A549 treated with AZD2906 at 1 μM for 4 hours (cell line): ENCODE measurements around the gene CDC26. TPM values are rescaled to one million over a fixed set of nuclear protein-coding genes. Genes with fewer than 3 reads are reported as not detected.

Experiments used
- total RNA-seq: library from RNA; stranded (reverse); fragments of 200-300 nt; extraction: Qiagen RNA extraction; gene quantifications from 5 replicates; pipeline ENCODE4 v1.2.3, GENCODE V29; 2022

The CDC26 gene
- total RNA-seq = 41.2 to 56.4 TPM (median 45.1 TPM) in 5 replicates

DNA sequence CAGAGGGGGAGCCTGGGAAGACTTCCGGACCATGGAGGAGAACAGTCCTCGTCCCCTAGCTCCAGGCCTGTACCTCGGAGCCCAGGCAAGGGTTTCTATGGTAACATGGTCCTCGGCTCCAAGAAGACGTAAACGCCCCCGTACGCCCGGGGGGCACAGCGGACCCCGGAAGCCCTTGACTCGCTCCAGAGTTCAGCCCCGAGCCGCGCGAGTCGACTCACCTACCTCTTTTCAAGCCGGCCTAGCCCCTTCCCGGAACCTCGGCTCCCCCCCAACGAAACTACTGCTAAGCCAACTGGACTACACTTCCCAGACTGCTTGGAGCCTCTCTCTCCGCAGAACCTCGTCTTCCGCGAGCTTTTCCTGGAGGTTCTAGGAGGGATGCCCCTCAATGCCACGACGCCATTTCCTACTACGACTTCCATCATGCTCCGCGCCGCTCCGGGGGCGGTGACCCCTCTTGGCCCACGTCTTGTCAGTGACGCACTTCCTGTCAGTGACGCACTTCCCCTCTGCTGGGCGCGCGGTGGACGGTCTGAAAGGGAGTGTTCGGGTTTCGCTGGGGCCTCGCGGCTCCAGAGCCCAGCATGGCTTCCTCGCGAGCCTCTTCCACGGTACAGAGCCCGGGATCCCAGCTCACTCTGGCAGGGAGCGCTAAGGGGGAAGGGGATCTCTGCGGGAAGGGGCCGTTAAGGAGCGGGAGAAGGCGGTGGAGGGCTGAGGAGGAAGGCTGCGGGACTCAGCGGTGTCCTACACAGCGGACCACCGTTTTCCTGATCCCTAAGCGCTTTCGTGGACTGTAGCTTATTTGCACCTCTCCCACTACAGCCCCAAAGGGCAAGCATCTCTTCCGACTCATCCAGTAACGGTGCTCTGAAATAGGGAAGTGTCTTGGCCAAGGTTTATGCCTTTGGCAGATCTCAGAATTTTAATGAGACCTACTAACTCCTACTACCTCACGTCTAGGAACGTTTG lies at the start of gene CDC26, which contains the start of gene PRPF4:
Gene CDC26 (minus strand): TSS at position 416 of the 975 bp plus-strand sequence. CDS start 3,065 bp downstream, outside the sequence.
Gene PRPF4 (plus strand): TSS at position 502 of the 975 bp plus-strand sequence. CDS start 86 bp downstream, at position 588.

DNA sequence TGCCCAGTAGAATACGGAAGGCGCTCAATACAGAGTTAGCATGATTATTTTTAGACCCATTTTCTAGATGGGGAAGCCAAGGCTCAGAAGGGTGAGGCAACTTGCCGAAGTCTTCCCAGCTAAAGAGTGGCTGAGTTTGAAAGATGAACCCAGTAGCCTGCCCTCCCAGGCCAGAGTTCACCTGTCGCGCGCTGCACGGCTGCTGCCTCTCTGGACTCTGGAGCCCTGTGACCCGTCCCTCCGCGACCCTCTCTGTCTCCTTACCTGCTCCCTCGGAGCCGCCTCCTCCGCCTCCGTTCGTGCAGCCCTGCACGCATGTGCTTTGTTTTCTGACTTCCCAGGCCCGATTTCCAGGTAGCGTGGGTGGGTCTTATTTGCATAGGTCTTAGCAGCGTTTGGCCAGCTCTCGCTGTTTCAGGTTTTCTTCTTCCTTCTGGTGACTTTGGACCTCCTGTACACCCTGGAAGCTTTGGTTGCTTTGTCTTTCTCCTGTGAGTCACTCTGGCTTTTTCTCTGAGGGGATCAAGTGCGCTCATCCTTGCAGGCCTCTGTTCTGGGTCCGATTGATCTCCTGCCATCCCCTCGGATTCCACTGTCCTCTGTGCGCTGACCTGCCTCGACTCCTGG lies 27.5 kb upstream of the CDC26 start, which contains the start of gene RNF183:
Gene RNF183 (minus strand): TSS at position 585 of the 627 bp plus-strand sequence. CDS start 5,192 bp downstream, outside the sequence.

DNA sequence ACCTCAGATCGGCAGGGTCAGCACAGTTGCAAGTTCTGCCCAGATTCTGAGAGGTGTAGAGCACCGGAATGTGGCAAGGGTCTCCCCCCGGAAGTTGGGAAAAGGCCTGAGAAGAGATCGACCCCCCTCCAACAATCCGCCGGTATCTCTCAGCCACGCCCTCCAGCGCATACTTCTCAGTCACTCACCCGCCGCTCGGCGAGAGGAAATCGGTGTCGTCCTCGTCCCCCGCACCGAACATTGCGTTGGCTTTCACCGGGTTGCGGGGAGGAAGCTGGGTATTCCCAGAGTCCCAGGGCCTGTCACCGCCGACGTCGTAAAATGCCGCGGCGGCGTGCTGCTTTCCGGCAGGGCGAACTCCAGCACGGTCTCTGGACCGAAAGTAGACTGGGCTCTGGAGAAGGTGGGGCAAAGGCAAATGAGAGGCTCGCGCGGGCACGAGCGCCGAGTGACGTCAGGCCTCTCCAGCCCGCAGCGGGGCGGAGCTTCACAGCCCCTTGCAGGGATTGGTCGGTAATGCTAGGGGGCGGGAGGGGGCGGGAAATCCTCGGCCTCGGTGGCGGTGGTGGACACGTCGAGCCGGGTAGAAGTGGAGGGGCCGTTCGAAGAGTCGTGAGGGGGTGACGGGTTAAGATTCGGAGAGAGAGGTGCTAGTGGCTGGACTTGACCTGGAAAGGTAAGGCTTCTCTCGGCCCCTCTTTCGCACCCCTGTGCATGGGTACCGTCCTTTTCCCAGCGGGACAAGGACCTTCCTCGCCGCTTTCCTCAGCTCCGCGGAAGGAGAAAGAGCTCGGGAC lies 54.2 kb downstream of the CDC26 start, which contains the start of the genes FKBP15 and SLC31A1:
Gene FKBP15 (minus strand): TSS at position 275 of the 797 bp plus-strand sequence. CDS start 34 bp downstream, at position 241.
Gene SLC31A1 (plus strand): TSS at position 542 of the 797 bp plus-strand sequence. CDS start 34,605 bp downstream, outside the sequence.

Other genes starting within 250 kb of the CDC26 start
- gene ZFP37, start 218.8 kb downstream of the CDC26 start, total RNA-seq = 1.4 to 2.4 TPM (median 1.7 TPM) in 5 replicates
- 7.7 to 8.5 TPM (median 8.0 TPM) in 5 replicates for gene SLC31A2, start 124.6 kb downstream of the CDC26 start, total RNA-seq
- gene FKBP15, start 54.3 kb downstream of the CDC26 start, total RNA-seq = 15.9 to 17.3 TPM (median 16.3 TPM) in 5 replicates
- 16.9 to 21.8 TPM (median 17.7 TPM) in 5 replicates for gene SLC31A1, start 54.0 kb downstream of the CDC26 start, total RNA-seq
- gene PRPF4, start 86 bp upstream of the CDC26 start, total RNA-seq = 48.8 to 57.9 TPM (median 52.0 TPM) in 5 replicates
- gene RNF183, start 27.8 kb upstream of the CDC26 start, total RNA-seq = 0.10 to 0.19 TPM in 2 of 5 replicates, not detected in the others
- 0.96 to 1.4 TPM (median 1.1 TPM) in 5 replicates for gene WDR31, start 64.7 kb upstream of the CDC26 start, total RNA-seq
- gene BSPRY, start 74.0 kb upstream of the CDC26 start, total RNA-seq = 0.07 to 0.12 TPM (median 0.09 TPM) in 5 replicates
- gene HDHD3, start 101.4 kb upstream of the CDC26 start, total RNA-seq = 20.3 to 24.8 TPM (median 22.6 TPM) in 5 replicates
- 12.9 to 17.1 TPM (median 14.3 TPM) in 5 replicates for gene ALAD, start 125.7 kb upstream of the CDC26 start, total RNA-seq
- 96.3 to 116 TPM (median 103 TPM) in 5 replicates for gene POLE3, start 135.1 kb upstream of the CDC26 start, total RNA-seq
- gene C9orf43, start 135.2 kb upstream of the CDC26 start, total RNA-seq = 0.30 to 0.73 TPM (median 0.54 TPM) in 5 replicates
- 13.8 to 18.1 TPM (median 16.2 TPM) in 5 replicates for gene RGS3, start 188.2 kb upstream of the CDC26 start, total RNA-seq